Activated CD4-positive, alpha-beta T cell treated with anti-CD3 and anti-CD28 coated beads, Interleukin-2, amount 10 ng/mL, durations not matched to agents 24 days and 14 days (primary cell): ENCODE results near the gene PRKG2. TPM values are rescaled to one million over a fixed set of nuclear protein-coding genes. Genes with fewer than 3 reads are reported as not detected.

Experiments used
- DNase-seq: peaks from one replicate; pipeline ENCODE4 v3.0.0; 2022
- H3K27ac Mint-ChIP-seq: one replicate; pipeline ENCODE4 v1.8.0; 2022; ENCODE audit warnings: mild to moderate bottlenecking, mixed read lengths
- H3K27me3 Mint-ChIP-seq: one replicate; pipeline ENCODE4 v1.8.0; 2022; ENCODE audit warnings: mixed read lengths
- H3K36me3 Mint-ChIP-seq: one replicate; pipeline ENCODE4 v1.8.0; 2022; ENCODE audit warnings: low read depth, mild to moderate bottlenecking, mixed read lengths
- H3K4me1 Mint-ChIP-seq: one replicate; pipeline ENCODE4 v1.8.0; 2021; ENCODE audit warnings: mixed read lengths
- H3K4me3 Mint-ChIP-seq: one replicate; pipeline ENCODE4 v1.8.0; 2022; ENCODE audit warnings: mild to moderate bottlenecking, moderate library complexity, mixed read lengths
- H3K9me3 Mint-ChIP-seq: one replicate; pipeline ENCODE4 v1.8.0; 2021; ENCODE audit warnings: mixed read lengths
- intact Hi-C: fragments of 100-400 bp; cut with micrococcal nuclease; formaldehyde crosslinking; loops from one replicate; pipeline ENCODE4 v1.15.1; 2023
- total RNA-seq: library from RNA; stranded (reverse); gene quantifications from 2 replicates; pipeline ENCODE4 v1.2.3, GENCODE V29; 2022

PRKG2 gene
- total RNA-seq, 1 donor from 2014 or later, result 0.07 TPM

DNA sequence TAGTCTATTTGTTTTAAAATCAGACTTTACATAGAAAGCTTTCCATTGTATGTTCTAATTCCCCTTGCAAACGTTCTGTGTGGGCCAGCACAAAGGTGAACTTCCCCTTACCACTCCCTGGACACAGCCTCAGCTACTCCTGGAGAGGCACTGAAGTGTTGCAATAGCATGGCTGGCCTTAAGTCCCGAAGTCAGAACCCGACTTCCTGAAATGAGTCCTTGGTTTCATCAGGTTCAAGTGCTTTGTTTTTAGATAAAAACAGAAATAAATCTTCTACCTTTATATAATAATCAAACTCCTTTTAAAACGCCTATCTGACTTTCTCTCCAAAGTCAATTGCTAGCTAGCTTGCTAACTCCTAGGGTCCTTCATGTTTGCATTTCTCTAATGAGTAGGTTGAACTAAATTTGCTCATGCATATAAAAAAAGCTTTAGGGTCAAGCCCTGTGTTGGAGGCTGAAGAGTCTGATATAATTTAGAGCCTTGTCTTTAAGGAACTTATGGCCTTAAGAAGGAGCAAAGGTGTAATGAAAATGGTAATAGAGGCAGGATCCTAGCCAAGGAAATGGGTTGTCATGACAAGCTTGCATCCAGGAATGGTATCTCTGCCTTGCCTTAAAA, 175.6 kb downstream of the PRKG2 start:
- H3K9me3 Mint-ChIP-seq, result no peaks in the 10 kb centered on the region
- H3K4me1 Mint-ChIP-seq, result no peaks in the 10 kb centered on the region
- intact Hi-C loops, result no loop called here
- H3K27ac Mint-ChIP-seq, result no peak overlapping the region
- H3K27me3 Mint-ChIP-seq, result peaks cover 26% of the 10 kb centered on the region
- no peaks in the 10 kb centered on the region for H3K36me3 Mint-ChIP-seq
- H3K4me3 Mint-ChIP-seq, result no peak overlapping the region
- no peak for DNase-seq

DNA sequence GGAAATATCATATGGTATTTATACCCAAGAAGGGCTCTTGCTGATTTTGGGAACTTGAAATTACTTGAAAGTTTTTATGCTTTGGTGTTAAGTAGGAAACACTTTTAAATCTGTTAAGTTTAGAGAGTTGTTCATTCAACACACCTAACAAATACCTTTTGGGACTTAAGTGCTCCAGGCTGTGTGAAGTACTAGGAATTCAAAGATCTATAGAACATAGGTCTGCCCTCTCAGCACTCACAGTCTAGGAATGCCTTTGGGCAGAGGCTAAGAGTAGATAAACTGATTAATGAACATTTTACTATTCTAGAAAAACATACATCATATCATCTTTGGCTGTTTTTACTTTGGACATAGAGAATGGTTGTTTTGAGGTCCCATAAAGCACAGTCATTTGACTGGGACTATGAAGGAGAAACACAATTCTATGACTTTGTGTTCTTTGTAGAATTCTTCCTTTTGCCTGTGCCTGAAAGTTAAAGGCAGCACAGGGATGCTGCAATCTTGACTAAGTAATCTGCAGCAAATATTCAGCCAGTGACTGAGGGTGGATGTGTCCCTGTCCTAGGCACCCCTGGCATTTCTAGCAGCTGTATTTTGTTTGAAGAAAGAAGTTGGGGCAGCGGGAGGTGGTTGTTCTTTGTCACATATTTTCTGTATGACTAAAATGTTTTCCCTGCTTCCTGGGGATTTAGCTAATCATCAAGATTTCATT, 176.2 kb downstream of the PRKG2 start:
- Mint-ChIP-seq H3K9me3 (no peaks in the 10 kb centered on the region), H3K27me3 (peaks cover 28% of the 10 kb centered on the region), H3K4me3 (no peak overlapping the region), H3K36me3 (no peaks in the 10 kb centered on the region), H3K27ac (no peak overlapping the region), H3K4me1 (no peaks in the 10 kb centered on the region)
- DNase-seq, result no peak
- intact Hi-C loops, result no loop called here

Other genes with a start within 250 kb of the PRKG2 start
- gene BMP3, start 184.5 kb downstream of the PRKG2 start, total RNA-seq, result not detected in 2 replicates